GM12878 (cell line): Measurements from ENCODE around the gene REG1B.

Source experiments
- IKZF2 ChIP-seq, 2 experiments: fragments of 450-650 bp; IDR thresholded peaks; 2 replicates each; pipeline ENCODE4 v1.6.1; 2017; ENCODE audit warnings: mild to moderate bottlenecking in 2 of 2, moderate library complexity in 2 of 2
- MAX ChIP-seq: IDR thresholded peaks from 2 replicates; pipeline ENCODE4 v1.6.1; 2012; ENCODE audit warnings: low read depth, low read length, improper control_type of control experiment

- TF ChIP-seq MAX (no peak), IKZF2 (IDR thresholded peaks at IDR 0.05) (no peak)
Measured at GRCh38 chr2:79129260-79129659, 41.5 kb upstream of the REG1B start.
